PC-3 (cell line): ENCODE results near the gene CRPPA.

Experiments
- EZH2 ChIP-seq: fragments of 300-600 bp; sonication (generic); IDR thresholded peaks from one replicate; pipeline ENCODE4 v1.6.1; 2017; ENCODE audit warnings: antibody characterized with exemption, mild to moderate bottlenecking, low read length; ENCODE audit not compliant: unreplicated experiment
- EZH2phosphoT487 ChIP-seq: fragments of 300-600 bp; sonication (generic); IDR thresholded peaks from 2 replicates; pipeline ENCODE4 v1.6.1; 2018; ENCODE audit warnings: mild to moderate bottlenecking, antibody characterized with exemption, low read length, borderline replicate concordance
- TF ChIP-seq, protein P1 (sequence below): fragments of 300-600 bp; sonication (generic); conservative IDR thresholded peaks from 2 replicates; pipeline ENCODE4 v1.5.1; 2017; ENCODE audit warnings: antibody characterized with exemption, low read depth, mild to moderate bottlenecking, low read length

DNA sequence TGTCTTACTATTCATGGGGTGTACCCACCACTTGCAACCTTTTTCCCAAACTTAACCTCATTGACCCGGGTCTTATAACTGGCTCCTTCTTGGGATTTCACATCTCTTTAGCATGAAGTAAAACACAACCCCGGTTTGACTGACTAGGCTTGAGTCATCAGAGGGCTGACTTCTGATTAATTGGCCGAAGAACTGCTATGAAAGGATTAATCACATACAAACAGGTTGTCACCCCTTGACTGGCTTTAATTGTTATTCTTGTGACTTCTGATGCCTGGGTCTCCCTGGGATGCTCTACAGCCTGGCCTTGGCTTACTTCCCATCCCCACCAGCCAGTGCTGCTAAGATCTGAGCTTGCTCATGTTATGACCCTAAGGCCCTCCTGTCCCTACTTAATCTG, 8.8 kb upstream of the CRPPA start:
- TF ChIP-seq, protein P1, sequence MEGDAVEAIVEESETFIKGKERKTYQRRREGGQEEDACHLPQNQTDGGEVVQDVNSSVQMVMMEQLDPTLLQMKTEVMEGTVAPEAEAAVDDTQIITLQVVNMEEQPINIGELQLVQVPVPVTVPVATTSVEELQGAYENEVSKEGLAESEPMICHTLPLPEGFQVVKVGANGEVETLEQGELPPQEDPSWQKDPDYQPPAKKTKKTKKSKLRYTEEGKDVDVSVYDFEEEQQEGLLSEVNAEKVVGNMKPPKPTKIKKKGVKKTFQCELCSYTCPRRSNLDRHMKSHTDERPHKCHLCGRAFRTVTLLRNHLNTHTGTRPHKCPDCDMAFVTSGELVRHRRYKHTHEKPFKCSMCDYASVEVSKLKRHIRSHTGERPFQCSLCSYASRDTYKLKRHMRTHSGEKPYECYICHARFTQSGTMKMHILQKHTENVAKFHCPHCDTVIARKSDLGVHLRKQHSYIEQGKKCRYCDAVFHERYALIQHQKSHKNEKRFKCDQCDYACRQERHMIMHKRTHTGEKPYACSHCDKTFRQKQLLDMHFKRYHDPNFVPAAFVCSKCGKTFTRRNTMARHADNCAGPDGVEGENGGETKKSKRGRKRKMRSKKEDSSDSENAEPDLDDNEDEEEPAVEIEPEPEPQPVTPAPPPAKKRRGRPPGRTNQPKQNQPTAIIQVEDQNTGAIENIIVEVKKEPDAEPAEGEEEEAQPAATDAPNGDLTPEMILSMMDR: no peak
- TF ChIP-seq EZH2phosphoT487 (no peak), EZH2 (no peak)
